H1 (cell line): Measurements from ENCODE around the gene BABAM2. TPM values are rescaled to one million over a fixed set of nuclear protein-coding genes. Genes with fewer than 3 reads are reported as not detected.

Experiments used
- RXRA ChIP-seq: IDR thresholded peaks from 2 replicates; pipeline ENCODE4 v1.6.1; 2011; ENCODE audit warnings: low read depth, mild to moderate bottlenecking, low read length, moderate library complexity; ENCODE audit not compliant: insufficient read depth
- TAF1 ChIP-seq: IDR thresholded peaks from 2 replicates; pipeline ENCODE4 v1.6.1; 2011; ENCODE audit warnings: mild to moderate bottlenecking, low read depth, low read length
- USF2 ChIP-seq: IDR thresholded peaks from 2 replicates; pipeline ENCODE4 v1.6.1; 2011; ENCODE audit warnings: low read length, improper control_type of control experiment
- polyA plus RNA-seq, 7 experiments: library from polyadenylated mRNA; depleted of rRNA in 3 of 7; stranded (reverse) in 5 of 7; unstranded in 2 of 7; fragments of >200 nt in 5 of 7; fragments of 200-250 nt in 2 of 7; gene quantifications; 1 replicate in 5 of 7; 2 replicates in 1 of 7; 4 replicates in 1 of 7; pipeline versions ENCODE4 v1.2.1 to v1.2.3, GENCODE V29; 2011 to 2013; ENCODE audit warnings: missing spikeins in 2 of 7, mixed read lengths in 2 of 7
- total RNA-seq: library from RNA; stranded (reverse); fragmentation: NEBNext Ultra II Directional; extraction: Animal tissue kit (Norgen Biotek cat#: 25700); gene quantifications from 2 replicates; pipeline ENCODE4 v1.2.1, GENCODE V29; 2021

The BABAM2 gene
- total and polyA plus RNA-seq, 2 of the 8 experiments (the other 6 are each of a cell fraction or from before 2014, with no cell fraction given) = 15.8 to 20.9 TPM

DNA sequence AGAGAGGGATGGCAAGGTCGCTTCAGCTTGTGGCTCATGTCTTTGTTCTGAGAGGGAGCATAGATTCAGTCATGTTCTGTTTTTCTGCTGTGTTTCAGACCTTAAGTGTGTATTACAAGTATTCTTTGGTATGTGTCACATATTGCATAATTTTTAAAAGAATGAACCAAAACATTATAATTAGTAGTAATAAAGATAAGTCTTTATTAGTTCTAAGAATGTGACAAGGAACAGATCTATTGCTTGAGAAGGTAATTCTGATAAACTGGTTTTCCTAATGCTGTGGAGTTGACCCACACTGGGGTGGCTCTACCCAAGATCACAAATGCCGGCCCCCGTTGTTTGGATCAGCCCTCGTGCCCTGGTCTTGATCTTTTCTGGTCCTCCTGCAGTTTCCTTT, 377.9 kb downstream of the BABAM2 start (continued):
- TF ChIP-seq TAF1 (no peak), RXRA (no peak), USF2 (no peak)
- TF ChIP-seq, all 59 proteins: peak for 0
